ENCODE data around the gene ANO10.

GRCh38 chr3:43423142-43423541 is 198.7 kb downstream of the ANO10 start:
- TF ChIP-seq CTCF (IDR thresholded peaks at IDR 0.05): no peak
- peak in 1 of 2 donors; percentile 7 for TF ChIP-seq POLR2A (IDR thresholded peaks at IDR 0.05)

All from thyroid gland (tissue), 4 donors.